Measurements from ENCODE around the gene KRTAP10-1.

- TF ChIP-seq CTCF (IDR thresholded peaks at IDR 0.05 in 4 of 5, conservative IDR thresholded peaks at IDR 0.05 in 1 of 5) (no peak), POLR2A (IDR thresholded peaks at IDR 0.05) (no peak)
Observed at GRCh38 chr21:44530903-44531605, 8.9 kb downstream of the KRTAP10-1 start.
